ENCODE data around the gene PSMD11. TPM values are rescaled to one million over a fixed set of nuclear protein-coding genes. Genes with fewer than 3 reads are reported as not detected.

The PSMD11 gene
- total RNA-seq, 1 experiment from 2014 or later = 169 TPM

DNA sequence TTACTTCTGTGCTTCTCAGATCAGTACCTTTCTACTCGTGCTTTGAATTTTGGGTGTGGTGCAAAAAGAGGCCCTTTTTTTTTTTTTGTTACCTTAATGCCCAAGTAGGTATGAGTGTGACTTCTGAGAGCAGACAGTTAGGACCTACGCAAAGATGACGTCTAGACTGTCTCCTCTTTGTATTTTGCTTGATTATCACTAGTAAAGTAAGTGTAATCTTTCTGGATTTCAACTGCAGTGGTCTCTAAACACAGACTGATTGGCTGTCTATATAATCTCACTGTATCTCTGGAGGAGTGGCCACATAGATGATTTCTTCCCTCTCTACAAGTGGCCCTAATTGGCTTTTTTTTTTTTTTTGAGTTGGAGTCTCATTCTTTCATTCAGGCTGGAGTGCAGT is 30.9 kb downstream of the PSMD11 start:
- H3K79me1 ChIP-seq (ENCODE audit: insufficient read depth, low read depth, low read length, poor library complexity, severe bottlenecking) = no peaks in the 10 kb centered on the region
- H4K5ac ChIP-seq (ENCODE audit: insufficient read length, low read depth, low read length) = no peak overlapping the region
- H2AK5ac ChIP-seq (ENCODE audit: insufficient read length, low read length) = no peak overlapping the region
- H3K27ac Mint-ChIP-seq = no peak overlapping the region
- H3K18ac ChIP-seq (ENCODE audit: insufficient read length, low read depth, low read length) = no peak overlapping the region
- no peak overlapping the region for H2BK15ac ChIP-seq (ENCODE audit: low read depth, low read length)
- H3K9me3 Mint-ChIP-seq = no peaks in the 10 kb centered on the region
- no peak for DNase-seq
- no peak overlapping the region for H3K4me3 Mint-ChIP-seq
- TF ChIP-seq, protein P1, sequence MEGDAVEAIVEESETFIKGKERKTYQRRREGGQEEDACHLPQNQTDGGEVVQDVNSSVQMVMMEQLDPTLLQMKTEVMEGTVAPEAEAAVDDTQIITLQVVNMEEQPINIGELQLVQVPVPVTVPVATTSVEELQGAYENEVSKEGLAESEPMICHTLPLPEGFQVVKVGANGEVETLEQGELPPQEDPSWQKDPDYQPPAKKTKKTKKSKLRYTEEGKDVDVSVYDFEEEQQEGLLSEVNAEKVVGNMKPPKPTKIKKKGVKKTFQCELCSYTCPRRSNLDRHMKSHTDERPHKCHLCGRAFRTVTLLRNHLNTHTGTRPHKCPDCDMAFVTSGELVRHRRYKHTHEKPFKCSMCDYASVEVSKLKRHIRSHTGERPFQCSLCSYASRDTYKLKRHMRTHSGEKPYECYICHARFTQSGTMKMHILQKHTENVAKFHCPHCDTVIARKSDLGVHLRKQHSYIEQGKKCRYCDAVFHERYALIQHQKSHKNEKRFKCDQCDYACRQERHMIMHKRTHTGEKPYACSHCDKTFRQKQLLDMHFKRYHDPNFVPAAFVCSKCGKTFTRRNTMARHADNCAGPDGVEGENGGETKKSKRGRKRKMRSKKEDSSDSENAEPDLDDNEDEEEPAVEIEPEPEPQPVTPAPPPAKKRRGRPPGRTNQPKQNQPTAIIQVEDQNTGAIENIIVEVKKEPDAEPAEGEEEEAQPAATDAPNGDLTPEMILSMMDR (conservative IDR thresholded peaks at IDR 0.05) = no peak
- 0 out of 2 replicates have a peak, but pooled peaks cover 3% of the 10 kb centered on the region for H3K79me2 ChIP-seq (ENCODE audit: insufficient read depth, low read length)
- H3K27me3 ChIP-seq (ENCODE audit: insufficient read depth, low read length) = no peaks in the 10 kb centered on the region
- no peaks in the 10 kb centered on the region for H3K23me2 ChIP-seq (ENCODE audit: insufficient read length, low read depth, low read length, poor library complexity, severe bottlenecking)
- H4K8ac ChIP-seq (replicated peaks; ENCODE audit: insufficient read length, low read depth, low read length) = no peak overlapping the region
- no peak overlapping the region for H3K56ac ChIP-seq (ENCODE audit: insufficient read length, low read depth, low read length)
- H3K23ac ChIP-seq (ENCODE audit: insufficient read length, low read depth, low read length) = no peak overlapping the region
- peaks cover 10 to 16% of the 10 kb centered on the region in 2 experiments for H3K4me1 Mint-ChIP-seq
- H3K4me2 ChIP-seq (ENCODE audit: insufficient read depth, insufficient read length, low read length) = no peak overlapping the region
- H3K27me3 Mint-ChIP-seq (ENCODE audit: low read depth) = no peaks in the 10 kb centered on the region
- H3K9ac ChIP-seq (ENCODE audit: extremely low read depth, insufficient read length, low read length) = no peak overlapping the region
- H4K20me1 ChIP-seq (ENCODE audit: control insufficient read depth, insufficient read depth, insufficient read length) = no peaks in the 10 kb centered on the region
- no peak overlapping the region for H2BK5ac ChIP-seq (ENCODE audit: insufficient read length, low read length)
- peaks cover 70 to 92% (median 89%) of the 10 kb centered on the region in 3 experiments for H3K36me3 Mint-ChIP-seq (ENCODE audit: insufficient read depth in 1 of 3, low read depth in 3 of 3)
- no peaks in the 10 kb centered on the region for H3K9me3 ChIP-seq (ENCODE audit: control insufficient read depth, low read depth, low read length)
- no peak overlapping the region for H2BK120ac ChIP-seq (ENCODE audit: low read depth, low read length, poor library complexity, severe bottlenecking)
- no peak overlapping the region for H2BK20ac ChIP-seq (ENCODE audit: low read depth, low read length, poor library complexity, severe bottlenecking)
- no peak overlapping the region for H3K14ac ChIP-seq (ENCODE audit: insufficient read depth, low read length)
- H3T11ph ChIP-seq (ENCODE audit: low read length) = no peak overlapping the region
- H3K4ac ChIP-seq (ENCODE audit: low read depth, low read length) = no peak overlapping the region
- no peak overlapping the region for H2AFZ ChIP-seq (ENCODE audit: low read length)
- no peak overlapping the region for H4K91ac ChIP-seq (ENCODE audit: insufficient read length, low read depth, low read length)
- H3K27ac ChIP-seq (ENCODE audit: insufficient read length, low read depth, low read length) = no peak overlapping the region
- no peak overlapping the region for H2BK12ac ChIP-seq (ENCODE audit: insufficient read length, low read depth, low read length)
- H3K4me1 ChIP-seq (ENCODE audit: insufficient read depth, low read length) = no peaks in the 10 kb centered on the region
- no CpG with 5 or more reads among the region's 3 CpGs for WGBS (ENCODE audit: extremely low coverage, insufficient read length, low lambda C conversion rate)
